ENCODE results near the gene CLDN5.

CLDN5 gene

DNA sequence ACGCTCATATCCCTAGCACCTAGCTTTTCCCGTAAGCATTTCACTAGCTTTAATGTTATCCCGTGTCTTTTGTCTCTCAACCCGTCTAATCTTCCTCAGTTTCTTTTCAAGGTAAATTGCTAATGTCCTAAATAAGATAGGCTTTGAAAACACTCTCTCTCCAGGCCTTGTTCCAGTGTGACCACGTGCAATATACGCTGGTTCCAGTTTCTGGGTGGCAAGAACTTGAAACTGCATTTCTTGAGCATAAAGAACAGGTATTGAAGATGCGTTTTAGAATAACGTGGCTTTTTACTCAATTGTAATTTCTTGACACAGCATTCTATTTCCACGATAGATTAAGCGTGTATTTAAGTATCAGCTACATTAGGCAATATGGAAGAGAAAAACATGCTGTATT is 43.4 kb downstream of the CLDN5 start:
- ATAC-seq (no peak), DNase-seq (no peak)

DNA sequence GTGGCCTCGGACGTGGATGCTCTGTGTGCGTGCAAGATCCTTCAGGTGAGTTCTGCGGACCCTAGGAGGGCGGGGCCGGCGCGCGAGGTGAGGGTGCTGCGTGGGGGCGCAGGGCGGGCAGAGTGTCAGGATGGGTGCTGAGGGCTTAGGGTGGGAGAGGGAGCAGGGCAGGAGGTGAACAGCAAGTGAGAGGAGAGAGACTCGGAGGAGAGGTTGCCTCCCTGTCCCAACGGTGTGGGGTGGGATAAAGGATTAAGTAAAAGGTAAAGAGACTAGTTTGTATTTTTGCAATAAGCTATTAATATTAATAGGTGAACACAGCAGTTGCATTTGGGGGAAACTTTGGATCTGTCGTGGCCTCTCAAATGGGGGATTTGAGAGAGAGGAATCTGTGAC is 44.0 kb downstream of the CLDN5 start:
- DNase-seq (peak; percentile 35), ATAC-seq (no peak)

DNA sequence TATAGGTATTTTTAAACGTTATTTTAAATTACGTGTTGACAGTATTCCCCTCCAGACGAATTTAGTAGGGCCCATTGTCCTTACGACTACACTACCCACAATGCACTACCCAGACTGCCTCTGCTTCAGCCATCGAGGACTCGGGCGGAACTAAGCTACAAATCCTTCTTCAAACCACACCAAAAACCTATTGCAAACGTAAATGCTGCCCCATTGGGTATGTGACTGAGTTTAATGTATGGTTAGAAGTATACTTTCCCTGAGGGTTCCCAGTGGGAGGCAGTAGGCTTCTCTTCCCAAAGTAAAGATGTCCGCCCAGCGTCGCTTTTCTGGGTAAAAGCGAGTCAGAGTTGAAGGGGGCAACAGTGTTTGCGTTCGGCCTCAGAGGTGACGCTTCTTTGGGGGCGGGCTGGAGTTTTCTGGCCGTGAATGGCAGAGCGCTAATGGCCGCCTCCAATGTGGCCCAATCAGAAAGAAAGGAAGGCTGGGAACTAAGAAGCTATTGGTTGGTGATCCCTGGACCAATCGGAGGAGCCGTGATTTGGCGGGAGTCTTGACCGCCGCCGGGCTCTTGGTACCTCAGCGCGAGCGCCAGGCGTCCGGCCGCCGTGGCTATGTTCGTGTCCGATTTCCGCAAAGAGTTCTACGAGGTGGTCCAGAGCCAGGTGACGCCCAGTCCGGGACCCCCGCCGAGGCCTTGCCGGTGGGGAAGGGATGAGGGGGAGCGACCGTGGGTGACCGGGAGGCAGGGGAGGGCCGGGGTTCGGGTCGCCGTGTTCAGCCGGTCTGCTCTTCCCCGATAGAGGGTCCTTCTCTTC is 44.6 kb downstream of the CLDN5 start, which contains the start of gene CDC45:
TSS of gene CDC45 (plus strand) at position 566 of the 818 bp plus-strand sequence. CDS start at position 615, 49 bp downstream.
- ATAC-seq, result peak; percentile 91

DNA sequence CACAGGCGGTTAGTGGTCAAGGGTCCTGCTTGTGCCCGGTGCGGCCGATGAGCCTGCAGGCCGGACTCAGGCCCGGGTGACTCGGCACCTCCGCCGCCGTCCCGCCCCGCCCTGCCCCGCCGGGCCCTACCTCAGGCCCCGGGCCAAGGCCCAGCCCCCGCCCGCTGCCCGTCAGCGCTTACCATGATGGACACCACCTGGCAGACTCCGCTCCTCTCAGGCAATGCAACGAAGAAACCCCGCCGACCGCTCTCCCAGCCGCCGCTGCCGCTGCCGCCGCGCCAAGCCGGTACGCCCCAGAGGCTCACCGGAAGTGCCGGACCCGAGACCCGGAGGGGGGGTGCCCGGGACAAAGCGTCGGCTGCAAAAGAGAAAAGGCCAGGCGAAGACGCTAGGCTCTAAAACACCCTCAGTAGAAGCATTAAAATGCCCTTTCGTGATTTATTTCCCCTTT is 45.3 kb downstream of the CLDN5 start, which contains the start of gene UFD1:
TSS of gene UFD1 (minus strand) at position 293 of the 454 bp plus-strand sequence. CDS start at position 185, 108 bp downstream.
- DNase-seq (peak; percentile 84), ATAC-seq (peak; percentile 66)

More for the DNA sequence above, 44.6 kb downstream of the CLDN5 start, which contains the start of gene CDC45:
- peak; percentile 92 for DNase-seq

DNA sequence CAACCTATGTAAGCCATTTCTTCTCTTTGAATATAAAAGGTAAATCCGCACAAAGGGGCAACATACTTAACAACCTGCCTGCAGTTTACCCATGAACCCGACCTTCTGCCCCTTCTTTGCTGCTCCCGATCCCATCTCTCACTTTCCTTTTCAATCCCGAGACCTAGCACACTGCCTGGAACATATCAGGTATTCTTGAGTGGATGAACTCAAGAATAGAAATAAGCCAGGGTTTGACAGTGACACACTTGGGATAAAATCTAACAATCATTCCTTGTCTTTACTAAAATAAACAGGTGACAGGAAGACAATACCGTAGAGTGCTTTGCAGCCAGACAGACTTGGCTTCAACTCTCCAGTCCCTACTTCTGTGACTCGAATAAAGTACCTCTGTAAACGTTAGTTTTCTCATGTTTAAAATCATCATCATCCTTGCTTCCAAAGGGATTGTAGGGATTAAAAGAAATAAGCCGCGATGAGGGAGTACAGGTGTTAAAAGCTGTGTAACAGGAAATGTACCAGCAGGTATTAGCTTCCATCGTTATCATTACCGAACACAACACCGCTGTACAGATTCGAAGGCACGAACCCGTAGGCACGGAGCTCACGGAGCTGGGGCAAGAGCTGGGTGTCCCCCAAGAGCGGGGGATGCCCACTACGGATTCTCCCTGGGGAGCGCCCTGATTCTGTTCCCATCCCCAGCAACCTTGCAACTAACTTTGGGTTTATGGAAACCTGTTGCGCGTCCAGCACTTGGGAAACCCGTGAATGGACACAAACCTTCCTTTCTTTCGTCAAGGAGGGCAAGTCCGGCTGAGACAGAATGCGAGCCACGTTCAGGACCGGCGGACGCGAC is 45.9 kb downstream of the CLDN5 start:
- no peak for ATAC-seq
- DNase-seq, result no peak

DNA sequence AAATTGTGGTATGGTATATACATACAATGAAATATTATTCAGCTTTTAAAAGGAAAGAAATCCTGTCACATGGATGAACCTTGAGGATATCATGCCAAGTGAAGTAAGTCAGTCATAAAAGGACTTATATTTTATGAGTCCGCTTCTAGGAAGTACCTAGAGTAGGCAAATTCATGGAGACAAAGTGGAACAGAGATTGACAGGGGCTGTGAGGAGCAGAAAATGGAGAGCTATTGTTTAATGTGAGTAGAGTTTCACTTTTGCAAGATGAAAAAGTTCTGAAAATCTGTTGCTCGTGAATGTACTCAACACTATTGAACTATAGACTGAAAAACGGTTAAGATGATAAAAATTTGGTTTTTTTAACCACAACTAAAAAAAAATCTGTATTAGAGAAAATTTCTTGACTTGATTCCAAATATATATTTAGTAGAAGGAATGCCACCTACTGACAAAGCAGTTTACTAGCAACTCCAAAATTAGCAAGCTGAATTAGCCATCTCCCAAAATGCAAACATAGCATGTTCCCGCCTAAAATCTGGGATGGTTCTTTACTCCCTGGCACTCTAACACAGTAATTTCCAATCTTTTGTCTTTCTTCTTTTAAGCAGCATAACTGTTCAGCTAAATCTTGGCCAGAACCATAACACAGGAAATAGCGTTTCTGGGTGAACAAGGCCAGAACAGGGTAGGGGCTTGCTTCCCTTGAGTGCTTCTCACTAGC is 46.7 kb downstream of the CLDN5 start:
- DNase-seq, result no peak
- ATAC-seq, result no peak

DNA sequence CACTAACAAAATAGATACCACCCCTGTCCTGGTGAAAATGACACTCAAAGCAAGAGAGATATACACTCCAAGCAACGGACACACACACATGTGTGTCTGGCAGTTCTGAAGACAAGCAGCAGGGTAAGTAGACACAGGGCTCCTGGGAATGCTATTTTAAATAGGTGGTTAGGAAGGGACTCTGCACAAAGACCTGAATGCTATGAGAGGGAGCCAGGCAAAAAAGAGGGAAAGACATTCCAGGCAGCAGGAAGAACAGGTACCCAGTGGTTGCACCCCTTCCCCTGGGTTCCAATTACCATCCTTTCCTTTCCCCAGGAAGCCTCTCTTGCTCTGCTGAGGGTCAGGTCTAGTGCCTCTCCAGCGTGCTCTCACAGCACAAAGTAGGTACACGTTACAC is 48.2 kb downstream of the CLDN5 start:
- DNase-seq (no peak), ATAC-seq (no peak)

DNA sequence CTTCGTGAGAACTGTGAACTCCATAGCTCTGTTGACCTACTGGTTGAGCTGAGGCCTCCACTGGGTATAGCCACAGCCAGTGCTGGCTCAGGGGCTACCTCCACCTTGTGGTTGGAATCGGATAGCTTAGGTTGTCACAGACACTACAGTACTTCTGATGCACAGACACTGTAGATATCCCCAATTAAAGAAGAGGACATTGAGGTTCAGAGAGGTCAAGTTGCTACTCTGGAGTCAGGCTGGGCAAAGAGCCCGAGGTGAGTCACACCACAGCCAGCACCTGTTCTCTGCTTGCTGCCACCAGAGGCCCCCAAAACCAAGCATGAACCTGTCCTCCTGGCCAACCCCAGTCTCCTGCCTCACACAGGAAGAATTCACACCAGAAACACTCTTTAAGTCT is 50.6 kb downstream of the CLDN5 start:
- ATAC-seq (peak; percentile 25), DNase-seq (no peak)
